ENCODE data around the gene KRTAP10-1. TPM values are rescaled to one million over a fixed set of nuclear protein-coding genes. Genes with fewer than 3 reads are reported as not detected.

KRTAP10-1 gene
- total RNA-seq, 1 experiment from 2014 or later = not detected

DNA sequence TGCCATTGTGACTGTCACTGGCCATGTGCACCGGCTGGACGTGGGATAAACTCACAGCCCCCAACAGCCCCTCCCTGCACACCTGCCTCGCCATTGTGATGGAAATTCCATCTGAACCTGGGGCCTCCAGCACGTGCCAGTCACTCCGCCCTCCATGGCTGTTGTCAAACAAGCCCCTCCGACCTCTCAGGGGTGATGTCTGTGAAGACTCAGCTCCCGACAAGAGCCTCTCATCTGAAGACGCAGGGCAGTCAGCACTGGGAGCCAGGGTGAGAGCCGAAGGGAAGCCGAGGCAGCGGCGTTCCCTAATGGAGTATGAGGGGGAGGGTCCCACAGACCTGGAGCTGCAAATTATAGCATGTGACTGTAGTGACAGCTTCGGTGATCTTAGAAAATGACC, 12.7 kb upstream of the KRTAP10-1 start:
- ATAC-seq (no peak), DNase-seq (ENCODE audit: low spot score) (no peak)
- POLR2A ChIA-PET = interaction anchor here (0.6 kb wide), 1 partner anchor 42 kb away, joined by 4 read pairs; no protein-coding TSS in a partner anchor
- H3K4me1 Mint-ChIP-seq = peaks cover 54% of the 10 kb centered on the region
- CTCF ChIA-PET = interaction anchor here (1.0 to 1.2 kb wide), 4 partner anchors 40 to 241 kb away, joined by 3 to 4 read pairs (median 3); partner anchors contain the start of gene KRTAP10-6
- 0 out of 2 replicates have a peak overlapping the region, but pooled peaks have one; percentile 38 for H3K27ac Mint-ChIP-seq
- H3K27me3 Mint-ChIP-seq (ENCODE audit: low read depth) = no peaks in the 10 kb centered on the region
- TF ChIP-seq FOXP1 (CRISPR knock-in tag; IDR thresholded peaks at IDR 0.05; ENCODE audit: borderline replicate concordance) = peak; percentile 50; the same call in 1 of the 2 replicates
- TF ChIP-seq, protein P1, sequence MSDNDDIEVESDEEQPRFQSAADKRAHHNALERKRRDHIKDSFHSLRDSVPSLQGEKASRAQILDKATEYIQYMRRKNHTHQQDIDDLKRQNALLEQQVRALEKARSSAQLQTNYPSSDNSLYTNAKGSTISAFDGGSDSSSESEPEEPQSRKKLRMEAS (CRISPR knock-in tag; IDR thresholded peaks at IDR 0.05) = peak; percentile 88
- TF ChIP-seq, protein P2, sequence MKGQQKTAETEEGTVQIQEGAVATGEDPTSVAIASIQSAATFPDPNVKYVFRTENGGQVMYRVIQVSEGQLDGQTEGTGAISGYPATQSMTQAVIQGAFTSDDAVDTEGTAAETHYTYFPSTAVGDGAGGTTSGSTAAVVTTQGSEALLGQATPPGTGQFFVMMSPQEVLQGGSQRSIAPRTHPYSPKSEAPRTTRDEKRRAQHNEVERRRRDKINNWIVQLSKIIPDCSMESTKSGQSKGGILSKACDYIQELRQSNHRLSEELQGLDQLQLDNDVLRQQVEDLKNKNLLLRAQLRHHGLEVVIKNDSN (CRISPR knock-in tag; IDR thresholded peaks at IDR 0.05) = peak; percentile 52; the same call in 1 of the 2 replicates
- TF ChIP-seq JUN (CRISPR knock-in tag; IDR thresholded peaks at IDR 0.05) = no peak
- TF ChIP-seq, protein P3, sequence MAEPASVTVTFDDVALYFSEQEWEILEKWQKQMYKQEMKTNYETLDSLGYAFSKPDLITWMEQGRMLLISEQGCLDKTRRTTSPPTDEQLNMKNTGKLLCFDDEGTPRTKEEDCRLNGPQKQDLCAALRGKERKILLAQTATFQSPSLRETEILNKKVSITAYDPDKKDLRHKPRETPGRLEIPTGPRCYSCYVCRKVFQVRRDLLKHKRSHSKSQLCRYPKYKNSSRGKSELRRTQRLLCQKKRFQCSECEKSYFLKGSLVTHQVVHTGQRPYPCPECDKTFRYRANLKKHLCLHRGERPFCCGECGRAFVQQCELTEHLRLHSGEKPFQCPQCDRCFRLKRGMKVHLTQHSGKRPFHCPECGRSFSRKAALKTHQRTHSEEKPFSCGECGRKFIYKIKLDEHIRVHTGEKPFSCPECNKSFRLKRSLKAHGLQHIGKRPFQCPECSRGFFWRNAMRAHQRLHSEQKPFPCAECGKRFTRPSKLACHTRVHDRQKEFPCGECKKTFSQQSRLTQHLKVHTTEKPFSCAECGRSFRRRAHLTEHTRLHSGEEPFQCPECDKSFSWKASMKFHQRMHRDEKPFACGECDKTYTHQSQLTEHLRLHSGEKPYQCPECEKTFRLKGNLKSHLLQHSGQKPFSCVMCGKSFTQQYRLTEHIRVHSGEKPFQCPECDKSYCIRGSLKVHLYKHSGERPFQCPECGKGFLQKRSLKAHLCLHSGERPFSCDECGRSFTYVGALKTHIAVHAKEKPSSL (CRISPR knock-in tag; conservative IDR thresholded peaks at IDR 0.05) = no peak
- TF ChIP-seq SMAD4 (CRISPR knock-in tag; IDR thresholded peaks at IDR 0.05) = 0 out of 2 replicates have a peak, but pooled peaks have one; percentile 32
- TF ChIP-seq ZNF232 (CRISPR knock-in tag; IDR thresholded peaks at IDR 0.05) = 0 out of 2 replicates have a peak, but pooled peaks have one; percentile 27
- TF ChIP-seq FOXK1 (CRISPR knock-in tag; IDR thresholded peaks at IDR 0.05) = 0 out of 2 replicates have a peak, but pooled peaks have one; percentile 38
- 0 out of 2 replicates have a peak, but pooled peaks cover 2% of the 10 kb centered on the region for H3K9me3 Mint-ChIP-seq
- no peaks in the 10 kb centered on the region for H3K36me3 Mint-ChIP-seq
- no peak overlapping the region for H3K4me3 Mint-ChIP-seq

DNA sequence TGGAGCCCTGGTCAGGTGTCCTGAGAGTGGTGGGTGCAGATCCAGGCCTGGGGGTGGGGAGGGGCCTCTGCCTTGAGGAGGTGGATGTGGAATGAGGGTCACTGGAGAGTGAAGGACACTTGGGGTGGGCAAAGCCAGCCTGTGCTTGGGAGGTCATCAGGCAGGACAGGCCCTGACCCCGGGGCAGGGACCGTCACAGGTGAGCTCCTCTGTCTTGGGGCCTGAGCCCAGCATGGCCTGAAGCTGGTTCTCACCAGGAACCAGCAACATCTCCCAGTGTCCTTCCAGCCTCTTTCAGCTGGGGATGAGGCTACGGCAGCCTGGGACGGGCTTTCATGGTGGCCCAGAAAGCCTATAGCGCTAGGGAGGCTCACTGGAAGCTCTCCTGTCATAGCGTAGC, 12.1 kb upstream of the KRTAP10-1 start:
- no peak for ATAC-seq
- H3K4me3 Mint-ChIP-seq = no peak overlapping the region
- H3K9me3 Mint-ChIP-seq = peaks cover 7% of the 10 kb centered on the region

More for the DNA sequence above, 12.1 kb upstream of the KRTAP10-1 start:
- no peak for DNase-seq (ENCODE audit: low spot score)
- peaks cover 54% of the 10 kb centered on the region for H3K4me1 Mint-ChIP-seq
- no peaks in the 10 kb centered on the region for H3K27me3 Mint-ChIP-seq (ENCODE audit: low read depth)
- ChIA-PET CTCF (interaction anchor here (1.0 to 1.2 kb wide), 3 partner anchors 41 to 241 kb away, joined by 3 to 4 read pairs (median 3); no protein-coding TSS in a partner anchor), POLR2A (no interaction called here)
- no peak for TF ChIP-seq ZBTB21 (CRISPR knock-in tag; IDR thresholded peaks at IDR 0.05; ENCODE audit: borderline replicate concordance)
- no peak for TF ChIP-seq SP1 (CRISPR knock-in tag; conservative IDR thresholded peaks at IDR 0.05)
- TF ChIP-seq NFATC4 (CRISPR knock-in tag; IDR thresholded peaks at IDR 0.05) = no peak
- TF ChIP-seq, protein P4, sequence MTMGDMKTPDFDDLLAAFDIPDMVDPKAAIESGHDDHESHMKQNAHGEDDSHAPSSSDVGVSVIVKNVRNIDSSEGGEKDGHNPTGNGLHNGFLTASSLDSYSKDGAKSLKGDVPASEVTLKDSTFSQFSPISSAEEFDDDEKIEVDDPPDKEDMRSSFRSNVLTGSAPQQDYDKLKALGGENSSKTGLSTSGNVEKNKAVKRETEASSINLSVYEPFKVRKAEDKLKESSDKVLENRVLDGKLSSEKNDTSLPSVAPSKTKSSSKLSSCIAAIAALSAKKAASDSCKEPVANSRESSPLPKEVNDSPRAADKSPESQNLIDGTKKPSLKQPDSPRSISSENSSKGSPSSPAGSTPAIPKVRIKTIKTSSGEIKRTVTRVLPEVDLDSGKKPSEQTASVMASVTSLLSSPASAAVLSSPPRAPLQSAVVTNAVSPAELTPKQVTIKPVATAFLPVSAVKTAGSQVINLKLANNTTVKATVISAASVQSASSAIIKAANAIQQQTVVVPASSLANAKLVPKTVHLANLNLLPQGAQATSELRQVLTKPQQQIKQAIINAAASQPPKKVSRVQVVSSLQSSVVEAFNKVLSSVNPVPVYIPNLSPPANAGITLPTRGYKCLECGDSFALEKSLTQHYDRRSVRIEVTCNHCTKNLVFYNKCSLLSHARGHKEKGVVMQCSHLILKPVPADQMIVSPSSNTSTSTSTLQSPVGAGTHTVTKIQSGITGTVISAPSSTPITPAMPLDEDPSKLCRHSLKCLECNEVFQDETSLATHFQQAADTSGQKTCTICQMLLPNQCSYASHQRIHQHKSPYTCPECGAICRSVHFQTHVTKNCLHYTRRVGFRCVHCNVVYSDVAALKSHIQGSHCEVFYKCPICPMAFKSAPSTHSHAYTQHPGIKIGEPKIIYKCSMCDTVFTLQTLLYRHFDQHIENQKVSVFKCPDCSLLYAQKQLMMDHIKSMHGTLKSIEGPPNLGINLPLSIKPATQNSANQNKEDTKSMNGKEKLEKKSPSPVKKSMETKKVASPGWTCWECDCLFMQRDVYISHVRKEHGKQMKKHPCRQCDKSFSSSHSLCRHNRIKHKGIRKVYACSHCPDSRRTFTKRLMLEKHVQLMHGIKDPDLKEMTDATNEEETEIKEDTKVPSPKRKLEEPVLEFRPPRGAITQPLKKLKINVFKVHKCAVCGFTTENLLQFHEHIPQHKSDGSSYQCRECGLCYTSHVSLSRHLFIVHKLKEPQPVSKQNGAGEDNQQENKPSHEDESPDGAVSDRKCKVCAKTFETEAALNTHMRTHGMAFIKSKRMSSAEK (CRISPR knock-in tag; IDR thresholded peaks at IDR 0.05; ENCODE audit: borderline replicate concordance) = no peak
- TF ChIP-seq TEAD1 (CRISPR knock-in tag; IDR thresholded peaks at IDR 0.05) = no peak
- TF ChIP-seq, protein P5, sequence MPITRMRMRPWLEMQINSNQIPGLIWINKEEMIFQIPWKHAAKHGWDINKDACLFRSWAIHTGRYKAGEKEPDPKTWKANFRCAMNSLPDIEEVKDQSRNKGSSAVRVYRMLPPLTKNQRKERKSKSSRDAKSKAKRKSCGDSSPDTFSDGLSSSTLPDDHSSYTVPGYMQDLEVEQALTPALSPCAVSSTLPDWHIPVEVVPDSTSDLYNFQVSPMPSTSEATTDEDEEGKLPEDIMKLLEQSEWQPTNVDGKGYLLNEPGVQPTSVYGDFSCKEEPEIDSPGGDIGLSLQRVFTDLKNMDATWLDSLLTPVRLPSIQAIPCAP (CRISPR knock-in tag; IDR thresholded peaks at IDR 0.05) = no peak
- TF ChIP-seq GTF2I (CRISPR knock-in tag; conservative IDR thresholded peaks at IDR 0.05) = no peak
- TF ChIP-seq NR3C1 (CRISPR knock-in tag; conservative IDR thresholded peaks at IDR 0.05; ENCODE audit: low read depth) = no peak
- TF ChIP-seq ELF4 (CRISPR knock-in tag; IDR thresholded peaks at IDR 0.05; ENCODE audit: low read depth) = no peak
- TF ChIP-seq, protein P6, sequence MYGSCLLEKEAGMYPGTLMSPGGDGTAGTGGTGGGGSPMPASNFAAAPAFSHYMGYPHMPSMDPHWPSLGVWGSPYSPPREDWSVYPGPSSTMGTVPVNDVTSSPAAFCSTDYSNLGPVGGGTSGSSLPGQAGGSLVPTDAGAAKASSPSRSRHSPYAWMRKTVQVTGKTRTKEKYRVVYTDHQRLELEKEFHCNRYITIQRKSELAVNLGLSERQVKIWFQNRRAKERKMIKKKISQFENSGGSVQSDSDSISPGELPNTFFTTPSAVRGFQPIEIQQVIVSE (CRISPR knock-in tag; IDR thresholded peaks at IDR 0.05; ENCODE audit: borderline replicate concordance) = no peak
- no peak for TF ChIP-seq NFYB (CRISPR knock-in tag; conservative IDR thresholded peaks at IDR 0.05; ENCODE audit: low read depth)
- TF ChIP-seq, protein P7, sequence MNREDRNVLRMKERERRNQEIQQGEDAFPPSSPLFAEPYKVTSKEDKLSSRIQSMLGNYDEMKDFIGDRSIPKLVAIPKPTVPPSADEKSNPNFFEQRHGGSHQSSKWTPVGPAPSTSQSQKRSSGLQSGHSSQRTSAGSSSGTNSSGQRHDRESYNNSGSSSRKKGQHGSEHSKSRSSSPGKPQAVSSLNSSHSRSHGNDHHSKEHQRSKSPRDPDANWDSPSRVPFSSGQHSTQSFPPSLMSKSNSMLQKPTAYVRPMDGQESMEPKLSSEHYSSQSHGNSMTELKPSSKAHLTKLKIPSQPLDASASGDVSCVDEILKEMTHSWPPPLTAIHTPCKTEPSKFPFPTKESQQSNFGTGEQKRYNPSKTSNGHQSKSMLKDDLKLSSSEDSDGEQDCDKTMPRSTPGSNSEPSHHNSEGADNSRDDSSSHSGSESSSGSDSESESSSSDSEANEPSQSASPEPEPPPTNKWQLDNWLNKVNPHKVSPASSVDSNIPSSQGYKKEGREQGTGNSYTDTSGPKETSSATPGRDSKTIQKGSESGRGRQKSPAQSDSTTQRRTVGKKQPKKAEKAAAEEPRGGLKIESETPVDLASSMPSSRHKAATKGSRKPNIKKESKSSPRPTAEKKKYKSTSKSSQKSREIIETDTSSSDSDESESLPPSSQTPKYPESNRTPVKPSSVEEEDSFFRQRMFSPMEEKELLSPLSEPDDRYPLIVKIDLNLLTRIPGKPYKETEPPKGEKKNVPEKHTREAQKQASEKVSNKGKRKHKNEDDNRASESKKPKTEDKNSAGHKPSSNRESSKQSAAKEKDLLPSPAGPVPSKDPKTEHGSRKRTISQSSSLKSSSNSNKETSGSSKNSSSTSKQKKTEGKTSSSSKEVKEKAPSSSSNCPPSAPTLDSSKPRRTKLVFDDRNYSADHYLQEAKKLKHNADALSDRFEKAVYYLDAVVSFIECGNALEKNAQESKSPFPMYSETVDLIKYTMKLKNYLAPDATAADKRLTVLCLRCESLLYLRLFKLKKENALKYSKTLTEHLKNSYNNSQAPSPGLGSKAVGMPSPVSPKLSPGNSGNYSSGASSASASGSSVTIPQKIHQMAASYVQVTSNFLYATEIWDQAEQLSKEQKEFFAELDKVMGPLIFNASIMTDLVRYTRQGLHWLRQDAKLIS (CRISPR knock-in tag; IDR thresholded peaks at IDR 0.05; ENCODE audit: borderline replicate concordance) = no peak
- TF ChIP-seq, protein P8, sequence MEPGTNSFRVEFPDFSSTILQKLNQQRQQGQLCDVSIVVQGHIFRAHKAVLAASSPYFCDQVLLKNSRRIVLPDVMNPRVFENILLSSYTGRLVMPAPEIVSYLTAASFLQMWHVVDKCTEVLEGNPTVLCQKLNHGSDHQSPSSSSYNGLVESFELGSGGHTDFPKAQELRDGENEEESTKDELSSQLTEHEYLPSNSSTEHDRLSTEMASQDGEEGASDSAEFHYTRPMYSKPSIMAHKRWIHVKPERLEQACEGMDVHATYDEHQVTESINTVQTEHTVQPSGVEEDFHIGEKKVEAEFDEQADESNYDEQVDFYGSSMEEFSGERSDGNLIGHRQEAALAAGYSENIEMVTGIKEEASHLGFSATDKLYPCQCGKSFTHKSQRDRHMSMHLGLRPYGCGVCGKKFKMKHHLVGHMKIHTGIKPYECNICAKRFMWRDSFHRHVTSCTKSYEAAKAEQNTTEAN (CRISPR knock-in tag; IDR thresholded peaks at IDR 0.05) = no peak
- no peak overlapping the region for H3K27ac Mint-ChIP-seq
- peaks cover 2% of the 10 kb centered on the region for H3K36me3 Mint-ChIP-seq

Measured in WTC11 (cell line).